ENCODE data around the gene TUBB3. TPM values are rescaled to one million over a fixed set of nuclear protein-coding genes. Genes with fewer than 3 reads are reported as not detected.
"Not testable (repeated sequence)": the region's sequence is repeated elsewhere in the genome, so short reads cannot be mapped to it uniquely, and the experiment has no call there.

Gene TUBB3
- total RNA-seq, 1 donor from 2014 or later, result 541 TPM

GRCh38 chr16:89964201-89964600 is 41.1 kb downstream of the TUBB3 start:
- no peak overlapping the region for H3K27ac Mint-ChIP-seq (ENCODE audit: unreplicated experiment)
- H3K4me1 Mint-ChIP-seq, result peaks cover 5% of the 10 kb centered on the region
- no peak for DNase-seq (ENCODE audit: low read depth, low spot score)
- TF ChIP-seq CTCF (conservative IDR thresholded peaks at IDR 0.05), result no peak
- no peaks in the 10 kb centered on the region for H3K27me3 Mint-ChIP-seq (ENCODE audit: low read depth)
- H3K4me3 Mint-ChIP-seq, result no peak overlapping the region
- H3K36me3 Mint-ChIP-seq (ENCODE audit: low read depth), result peaks cover 7% of the 10 kb centered on the region
- H3K9me3 Mint-ChIP-seq, result no peaks in the 10 kb centered on the region

- DNase-seq (ENCODE audit: low read depth, low spot score), result no peak
- peaks cover 5% of the 10 kb centered on the region for H3K4me1 Mint-ChIP-seq
- H3K9me3 Mint-ChIP-seq, result peaks cover 3% of the 10 kb centered on the region
- H3K36me3 Mint-ChIP-seq (ENCODE audit: low read depth), result peaks cover 10% of the 10 kb centered on the region
- H3K27me3 Mint-ChIP-seq (ENCODE audit: low read depth), result no peaks in the 10 kb centered on the region
- no peak overlapping the region for H3K27ac Mint-ChIP-seq (ENCODE audit: unreplicated experiment)
- no peak overlapping the region for H3K4me3 Mint-ChIP-seq
- no peak for TF ChIP-seq CTCF (conservative IDR thresholded peaks at IDR 0.05)
Observed at GRCh38 chr16:89965447-89966225, 42.5 kb downstream of the TUBB3 start.

GRCh38 chr16:89966756-89967155 is 43.6 kb downstream of the TUBB3 start:
- H3K27me3 Mint-ChIP-seq (ENCODE audit: low read depth), result no peaks in the 10 kb centered on the region
- peaks cover 16% of the 10 kb centered on the region for H3K36me3 Mint-ChIP-seq (ENCODE audit: low read depth)
- H3K4me3 Mint-ChIP-seq, result no peak overlapping the region
- TF ChIP-seq CTCF (conservative IDR thresholded peaks at IDR 0.05), result no peak
- H3K27ac Mint-ChIP-seq (ENCODE audit: unreplicated experiment), result no peak overlapping the region
- DNase-seq (ENCODE audit: low read depth, low spot score), result no peak
- peaks cover 8% of the 10 kb centered on the region for H3K4me1 Mint-ChIP-seq
- peaks cover 5% of the 10 kb centered on the region for H3K9me3 Mint-ChIP-seq

- DNase-seq (ENCODE audit: low read depth, low spot score); H3K9me3 Mint-ChIP-seq; H3K27ac Mint-ChIP-seq (ENCODE audit: unreplicated experiment); H3K27me3 Mint-ChIP-seq (ENCODE audit: low read depth); H3K4me3 Mint-ChIP-seq; H3K4me1 Mint-ChIP-seq: not testable (repeated sequence)
- H3K36me3 Mint-ChIP-seq (ENCODE audit: low read depth), result peaks cover 16% of the 10 kb centered on the region
Observed at GRCh38 chr16:89967436-89967835, 44.3 kb downstream of the TUBB3 start.

GRCh38 chr16:89968074-89968473 is 44.9 kb downstream of the TUBB3 start:
- DNase-seq (ENCODE audit: low read depth, low spot score); H3K9me3 Mint-ChIP-seq; H3K27me3 Mint-ChIP-seq (ENCODE audit: low read depth); H3K27ac Mint-ChIP-seq (ENCODE audit: unreplicated experiment): not testable (repeated sequence)
- peaks cover 16% of the 10 kb centered on the region for H3K36me3 Mint-ChIP-seq (ENCODE audit: low read depth)
- H3K4me3 Mint-ChIP-seq, result peak overlapping the region; percentile 74
- H3K4me1 Mint-ChIP-seq, result peaks cover 11% of the 10 kb centered on the region

- Mint-ChIP-seq H3K4me1 (peaks cover 24% of the 10 kb centered on the region), H3K27me3 (ENCODE audit: low read depth) (no peaks in the 10 kb centered on the region), H3K9me3 (peaks cover 5% of the 10 kb centered on the region), H3K27ac (ENCODE audit: unreplicated experiment) (no peak overlapping the region), H3K4me3 (peak overlapping the region; percentile 38), H3K36me3 (ENCODE audit: low read depth) (peaks cover 16% of the 10 kb centered on the region)
- no peak for DNase-seq (ENCODE audit: low read depth, low spot score)
- no peak for TF ChIP-seq CTCF (conservative IDR thresholded peaks at IDR 0.05)
Observed at GRCh38 chr16:89969741-89970410, 46.7 kb downstream of the TUBB3 start.
